Measurements from ENCODE around the gene PRDM2. TPM values are rescaled to one million over a fixed set of nuclear protein-coding genes. Genes with fewer than 3 reads are reported as not detected.
"Not testable (repeated sequence)": the region's sequence is repeated elsewhere in the genome, so short reads cannot be mapped to it uniquely, and the experiment has no call there.

Gene PRDM2
- total RNA-seq (2014; rRNA removed; shearing (Covaris generic)) = 2.9 and 3.8 TPM in 2 replicates
- 6.5 and 9.0 TPM in 2 replicates for polyA plus RNA-seq (2015; cell fraction: cytosol; rRNA removed)
- 19.6 and 22.9 TPM in 2 replicates for polyA plus RNA-seq (2015; cell fraction: nucleus; rRNA removed)

- no peak for DNase-seq (ENCODE audit: low read depth)
Measured at GRCh38 chr1:13699936-13700520, at the start of gene PRDM2. TSS of gene PRDM2 (plus strand) at chr1:13700188. CDS start at chr1:13715606, 15,418 bp downstream.

- DNase-seq (ENCODE audit: low read depth) = peak; percentile 38
Measured at GRCh38 chr1:13651279-13651678, 48.7 kb upstream of the PRDM2 start.

GRCh38 chr1:13652238-13652637, 47.8 kb upstream of the PRDM2 start:
- peak; percentile 29 for DNase-seq (ENCODE audit: low read depth)

GRCh38 chr1:13661539-13661938, 38.4 kb upstream of the PRDM2 start:
- DNase-seq (ENCODE audit: low read depth) = peak; percentile 77

GRCh38 chr1:13662493-13662892, 37.5 kb upstream of the PRDM2 start:
- peak; percentile 55 for DNase-seq (ENCODE audit: low read depth)

GRCh38 chr1:13663969-13664368, 36.0 kb upstream of the PRDM2 start:
- no peak for DNase-seq (ENCODE audit: low read depth)

GRCh38 chr1:13664451-13664850, 35.5 kb upstream of the PRDM2 start:
- DNase-seq (ENCODE audit: low read depth) = no peak

GRCh38 chr1:13666317-13666716, 33.7 kb upstream of the PRDM2 start:
- no peak for DNase-seq (ENCODE audit: low read depth)

GRCh38 chr1:13667691-13668090, 32.3 kb upstream of the PRDM2 start:
- DNase-seq (ENCODE audit: low read depth) = no peak

GRCh38 chr1:13674377-13674776, 25.6 kb upstream of the PRDM2 start:
- DNase-seq (ENCODE audit: low read depth) = no peak

- DNase-seq (ENCODE audit: low read depth) = no peak
Measured at GRCh38 chr1:13675151-13675651, 24.8 kb upstream of the PRDM2 start.

GRCh38 chr1:13677896-13678295, 22.1 kb upstream of the PRDM2 start:
- no peak for DNase-seq (ENCODE audit: low read depth)

- DNase-seq (ENCODE audit: low read depth) = no peak
Measured at GRCh38 chr1:13679651-13680050, 20.3 kb upstream of the PRDM2 start.

- DNase-seq (ENCODE audit: low read depth) = not testable (repeated sequence)
Measured at GRCh38 chr1:13680609-13681008, 19.4 kb upstream of the PRDM2 start.

GRCh38 chr1:13681921-13682320, 18.1 kb upstream of the PRDM2 start:
- no peak for DNase-seq (ENCODE audit: low read depth)

- DNase-seq (ENCODE audit: low read depth) = no peak
Measured at GRCh38 chr1:13682444-13682843, 17.5 kb upstream of the PRDM2 start.

GRCh38 chr1:13683206-13683605, 16.8 kb upstream of the PRDM2 start:
- no peak for DNase-seq (ENCODE audit: low read depth)

GRCh38 chr1:13687151-13687715, 12.8 kb upstream of the PRDM2 start:
- no peak for DNase-seq (ENCODE audit: low read depth)

GRCh38 chr1:13693094-13693493, 6.9 kb upstream of the PRDM2 start:
- DNase-seq (ENCODE audit: low read depth) = not testable (repeated sequence)

GRCh38 chr1:13694886-13695684, 4.9 kb upstream of the PRDM2 start:
- no peak for DNase-seq (ENCODE audit: low read depth)

GRCh38 chr1:13697738-13698137, 2.2 kb upstream of the PRDM2 start:
- DNase-seq (ENCODE audit: low read depth) = no peak

GRCh38 chr1:13699510-13699909, 478 bp upstream of the PRDM2 start:
- DNase-seq (ENCODE audit: low read depth) = no peak
